T-cell (primary cell): ENCODE measurements around the gene PIEZO2. TPM values are rescaled to one million over a fixed set of nuclear protein-coding genes. Genes with fewer than 3 reads are reported as not detected.
"Not testable (repeated sequence)": the region's sequence is repeated elsewhere in the genome, so short reads cannot be mapped to it uniquely, and the experiment has no call there.

Experiments used
- ATAC-seq, 4 experiments: fragments of 200-7000 bp in 3 of 4; fragments of 150-1000 bp in 1 of 4; cut with Tn5 transposase; replicated peaks in 1 of 4; 1 replicate in 3 of 4; 2 replicates in 1 of 4; pipeline ENCODE4 v1.10.0; 2021; ENCODE audit warnings: moderate library complexity in 3 of 4, mild to moderate bottlenecking in 2 of 4, moderate number of reproducible peaks in 1 of 4
- CTCF ChIA-PET, 2 donors: fragments of 300-600 bp; sonication (Branson Sonifier 250); formaldehyde crosslinking; loops; one replicate each; lab custom pipeline; 2022; ENCODE audit warnings: antibody characterized with exemption in 2 of 2; lab: Charles Lee
- POLR2A ChIA-PET, 2 donors: fragments of 300-600 bp; sonication (Branson Sonifier 250); formaldehyde crosslinking; loops; one replicate each; lab custom pipeline; 2022; ENCODE audit warnings: antibody characterized with exemption in 2 of 2; lab: Charles Lee
- DNase-seq, 35 experiments: peaks; one replicate each; pipeline versions ENCODE4 v3.0.0 to v3.0.0-alpha.2; 2013 to 2023
- H3K27ac ChIP-seq: one replicate; pipeline ENCODE4 v1.5.1; 2013; ENCODE audit warnings: low read length
- H3K27me3 ChIP-seq, 2 experiments: replicated peaks in 1 of 2; 1 replicate in 1 of 2; 2 replicates in 1 of 2; pipeline versions ENCODE4 v1.6.1 to v1.7.0; 2013; ENCODE audit warnings: low read length in 1 of 2, mixed read lengths in 1 of 2; ENCODE audit not compliant: control insufficient read depth in 2 of 2, insufficient read depth in 2 of 2; ENCODE audit errors: extremely low read depth in 1 of 2
- H3K36me3 ChIP-seq, 2 donors: 1 replicate in 1 of 2; 2 replicates in 1 of 2; pipeline versions ENCODE4 v1.6.1 to v1.7.0; 2013; ENCODE audit warnings: low read length in 1 of 2; ENCODE audit not compliant: control insufficient read depth in 2 of 2, insufficient read depth in 1 of 2; ENCODE audit errors: extremely low read depth in 1 of 2
- H3K4me1 ChIP-seq, 2 experiments: 1 replicate in 1 of 2; 2 replicates in 1 of 2; pipeline versions ENCODE4 v1.6.1 to v1.7.0; 2013; ENCODE audit warnings: low read length in 2 of 2, mixed read lengths in 1 of 2; ENCODE audit not compliant: insufficient read depth in 2 of 2, control insufficient read depth in 1 of 2; ENCODE audit errors: extremely low read depth in 1 of 2
- H3K4me3 ChIP-seq, 2 donors: 1 replicate in 1 of 2; 2 replicates in 1 of 2; pipeline versions ENCODE4 v1.5.1 to v1.7.0; 2013; ENCODE audit warnings: mild to moderate bottlenecking in 2 of 2, low read length in 1 of 2, moderate library complexity in 1 of 2; ENCODE audit not compliant: control insufficient read depth in 1 of 2; ENCODE audit errors: extremely low read depth in 1 of 2
- H3K9me3 ChIP-seq: 2 replicates; pipeline ENCODE4 v1.7.0; 2013
- H3K27ac Mint-ChIP-seq, 2 donors: one replicate each; pipeline ENCODE4 v1.8.0; 2020 to 2021; ENCODE audit warnings: mild to moderate bottlenecking in 2 of 2, mixed read lengths in 2 of 2
- H3K27me3 Mint-ChIP-seq, 2 donors: one replicate each; pipeline ENCODE4 v1.8.0; 2021 to 2022; ENCODE audit warnings: mixed read lengths in 2 of 2
- H3K36me3 Mint-ChIP-seq: one replicate; pipeline ENCODE4 v1.8.0; 2021; ENCODE audit warnings: mixed read lengths
- H3K4me1 Mint-ChIP-seq, 3 donors: one replicate each; pipeline ENCODE4 v1.8.0; 2020 to 2022; ENCODE audit warnings: mixed read lengths in 3 of 3, mild to moderate bottlenecking in 1 of 3
- H3K4me3 Mint-ChIP-seq, 3 donors: one replicate each; pipeline ENCODE4 v1.8.0; 2020 to 2022; ENCODE audit warnings: mild to moderate bottlenecking in 3 of 3, mixed read lengths in 3 of 3, moderate library complexity in 3 of 3
- H3K9me3 Mint-ChIP-seq, 3 donors: one replicate each; pipeline ENCODE4 v1.8.0; 2020 to 2022; ENCODE audit warnings: mixed read lengths in 3 of 3
- WGBS: methylation state at CpG from one replicate; pipeline ENCODE4 v1.1.5; 2013; ENCODE audit warnings: missing lambda C conversion rate; ENCODE audit not compliant: insufficient coverage; 5-methylcytosine and 5-hydroxymethylcytosine counted together
- total RNA-seq, 35 experiments: library from RNA in 6 of 35; stranded (reverse) in 6 of 35; fragments of 120-200 nt in 1 of 35; gene quantifications; one replicate each; pipeline versions ENCODE4 v1.2.1 to v1.2.4 and lab custom pipeline; 2013 to 2026

Gene PIEZO2
- total RNA-seq, 5 donors from 2014 or later (not counting 1 experiment from before 2014, with no cell fraction given) = 0.05 to 0.90 (median 0.21) TPM; not detected in 1

- H3K27me3 Mint-ChIP-seq = peaks cover 4 to 15% of the 10 kb centered on the region in 2 donors
- CTCF ChIA-PET = no interaction called here
- no peak overlapping the region for H3K27ac Mint-ChIP-seq
- Histone ChIP-seq H3K4me1 (no peaks in the 10 kb centered on the region), H3K27ac (no peak overlapping the region), H3K27me3 (peaks cover 0 to 14% of the 10 kb centered on the region in 2 experiments), H3K9me3 (no peaks in the 10 kb centered on the region), H3K36me3 (no peaks in the 10 kb centered on the region), H3K4me3 (no peak overlapping the region)
- DNase-seq (no peak), ATAC-seq (no peak)
- no peaks in the 10 kb centered on the region for H3K9me3 Mint-ChIP-seq
- 71% methylated on average over 4 of the region's 5 CpGs for WGBS
- H3K4me3 Mint-ChIP-seq = no peak overlapping the region
- no peaks in the 10 kb centered on the region for H3K36me3 Mint-ChIP-seq
- no peaks in the 10 kb centered on the region for H3K4me1 Mint-ChIP-seq
- POLR2A ChIA-PET = no interaction called here
These were observed 490.4 kb downstream of the PIEZO2 start for GRCh38 chr18:10659000-10659399.

- H3K27ac ChIP-seq, ATAC-seq, H3K9me3 Mint-ChIP-seq, H3K27me3 Mint-ChIP-seq, H3K9me3 ChIP-seq, H3K27ac Mint-ChIP-seq, CTCF ChIA-PET, H3K27me3 ChIP-seq, POLR2A ChIA-PET, H3K4me3 Mint-ChIP-seq, H3K36me3 Mint-ChIP-seq, H3K4me1 ChIP-seq, H3K4me3 ChIP-seq, H3K4me1 Mint-ChIP-seq, DNase-seq, H3K36me3 ChIP-seq: not testable (repeated sequence)
- no CpG with 5 or more reads among the region's 5 CpGs for WGBS
These were observed 505.4 kb downstream of the PIEZO2 start for GRCh38 chr18:10644003-10644402.

- POLR2A ChIA-PET = not testable (repeated sequence)
- no CpG with 5 or more reads among the region's 5 CpGs for WGBS
These were observed 506.3 kb downstream of the PIEZO2 start for GRCh38 chr18:10642915-10643524.

GRCh38 chr18:10638539-10638885 lies 510.9 kb downstream of the PIEZO2 start:
- WGBS = 89% methylated on average over 3 of the region's 6 CpGs

More at GRCh38 chr18:10642915-10643524, 506.3 kb downstream of the PIEZO2 start:
- H3K36me3 Mint-ChIP-seq, H3K36me3 ChIP-seq, H3K27me3 ChIP-seq, CTCF ChIA-PET, ATAC-seq, H3K27ac Mint-ChIP-seq, H3K9me3 ChIP-seq, H3K27me3 Mint-ChIP-seq, H3K4me3 ChIP-seq, H3K4me1 ChIP-seq, H3K4me1 Mint-ChIP-seq, H3K9me3 Mint-ChIP-seq, H3K27ac ChIP-seq, H3K4me3 Mint-ChIP-seq, DNase-seq: not testable (repeated sequence)

GRCh38 chr18:10637858-10638538 lies 511.4 kb downstream of the PIEZO2 start:
- CTCF ChIA-PET, H3K27ac ChIP-seq, H3K4me3 Mint-ChIP-seq, POLR2A ChIA-PET, H3K9me3 Mint-ChIP-seq, H3K27me3 Mint-ChIP-seq, H3K36me3 ChIP-seq, DNase-seq, H3K9me3 ChIP-seq, H3K27ac Mint-ChIP-seq, H3K4me1 ChIP-seq, H3K27me3 ChIP-seq, ATAC-seq, H3K4me3 ChIP-seq, H3K4me1 Mint-ChIP-seq, H3K36me3 Mint-ChIP-seq: not testable (repeated sequence)
- no CpG with 5 or more reads among the region's 11 CpGs for WGBS

More at GRCh38 chr18:10638539-10638885, 510.9 kb downstream of the PIEZO2 start:
- H3K36me3 Mint-ChIP-seq, H3K27ac Mint-ChIP-seq, DNase-seq, ATAC-seq, H3K4me3 Mint-ChIP-seq, H3K27ac ChIP-seq, H3K9me3 Mint-ChIP-seq, H3K27me3 ChIP-seq, H3K36me3 ChIP-seq, H3K4me3 ChIP-seq, H3K4me1 Mint-ChIP-seq, H3K9me3 ChIP-seq, POLR2A ChIA-PET, CTCF ChIA-PET, H3K4me1 ChIP-seq, H3K27me3 Mint-ChIP-seq: not testable (repeated sequence)

- H3K36me3 ChIP-seq, H3K9me3 Mint-ChIP-seq, H3K4me1 ChIP-seq, POLR2A ChIA-PET, ATAC-seq, H3K36me3 Mint-ChIP-seq, H3K9me3 ChIP-seq, H3K27me3 ChIP-seq, CTCF ChIA-PET, H3K27ac Mint-ChIP-seq, H3K27ac ChIP-seq, H3K4me3 ChIP-seq, H3K4me1 Mint-ChIP-seq, H3K4me3 Mint-ChIP-seq, H3K27me3 Mint-ChIP-seq, DNase-seq: not testable (repeated sequence)
- 33% methylated on average over 1 of the region's 6 CpGs for WGBS
These were observed 520.3 kb downstream of the PIEZO2 start for GRCh38 chr18:10629076-10629475.
